Tibial artery (tissue), 4 donors: ENCODE results near the gene FOXL2NB.

Experiments
- DNase-seq, 2 donors: peaks; one replicate each; pipeline ENCODE4 v3.0.0-alpha.2; 2019
- H3K27ac ChIP-seq, 2 donors: fragments of 200-600 bp; sonication (generic) in 1 of 2; 1 replicate in 1 of 2; 2 replicates in 1 of 2; pipeline ENCODE4 v1.5.1; 2018 to 2019; ENCODE audit warnings: mild to moderate bottlenecking in 1 of 2
- H3K27me3 ChIP-seq, 2 donors: fragments of 200-600 bp; sonication (generic) in 1 of 2; one replicate each; pipeline versions ENCODE4 v1.5.1 to v1.6.0; 2016 to 2019
- H3K36me3 ChIP-seq, 3 donors: fragments of 200-600 bp; sonication (generic) in 2 of 3; one replicate each; pipeline ENCODE4 v1.5.1; 2016 to 2019; ENCODE audit warnings: mild to moderate bottlenecking in 2 of 3
- H3K4me1 ChIP-seq, 4 donors: fragments of 200-600 bp; sonication (generic) in 2 of 4; 1 replicate in 3 of 4; 2 replicates in 1 of 4; pipeline ENCODE4 v1.5.1; 2016 to 2019
- H3K4me3 ChIP-seq, 2 donors: fragments of 200-600 bp; sonication (generic) in 1 of 2; 1 replicate in 1 of 2; 2 replicates in 1 of 2; pipeline ENCODE4 v1.5.1; 2018 to 2019; ENCODE audit warnings: mild to moderate bottlenecking in 2 of 2
- H3K9me3 ChIP-seq, 3 donors: fragments of 200-600 bp; sonication (generic) in 1 of 3; one replicate each; pipeline ENCODE4 v1.5.1; 2016 to 2019
- CTCF ChIP-seq, 2 experiments: fragments of 200-600 bp in 1 of 2; fragments of 450-650 bp in 1 of 2; IDR thresholded peaks; one replicate each; pipeline ENCODE4 v1.5.1; 2017 to 2019; ENCODE audit warnings: antibody characterized with exemption in 2 of 2, mild to moderate bottlenecking in 1 of 2, moderate library complexity in 1 of 2
- intact Hi-C: fragments of 100-400 bp; cut with DNase I; formaldehyde crosslinking; loops from one replicate; pipeline ENCODE4 v1.15.0; 2023; ENCODE audit warnings: low total_unique reads

Gene FOXL2NB

GRCh38 chr3:138944929-138945708 lies 1.9 kb upstream of the FOXL2NB start:
- no peak for DNase-seq
- H3K4me3 ChIP-seq, result peak overlapping the region in 1 of 2 donors; percentile 58

DNA sequence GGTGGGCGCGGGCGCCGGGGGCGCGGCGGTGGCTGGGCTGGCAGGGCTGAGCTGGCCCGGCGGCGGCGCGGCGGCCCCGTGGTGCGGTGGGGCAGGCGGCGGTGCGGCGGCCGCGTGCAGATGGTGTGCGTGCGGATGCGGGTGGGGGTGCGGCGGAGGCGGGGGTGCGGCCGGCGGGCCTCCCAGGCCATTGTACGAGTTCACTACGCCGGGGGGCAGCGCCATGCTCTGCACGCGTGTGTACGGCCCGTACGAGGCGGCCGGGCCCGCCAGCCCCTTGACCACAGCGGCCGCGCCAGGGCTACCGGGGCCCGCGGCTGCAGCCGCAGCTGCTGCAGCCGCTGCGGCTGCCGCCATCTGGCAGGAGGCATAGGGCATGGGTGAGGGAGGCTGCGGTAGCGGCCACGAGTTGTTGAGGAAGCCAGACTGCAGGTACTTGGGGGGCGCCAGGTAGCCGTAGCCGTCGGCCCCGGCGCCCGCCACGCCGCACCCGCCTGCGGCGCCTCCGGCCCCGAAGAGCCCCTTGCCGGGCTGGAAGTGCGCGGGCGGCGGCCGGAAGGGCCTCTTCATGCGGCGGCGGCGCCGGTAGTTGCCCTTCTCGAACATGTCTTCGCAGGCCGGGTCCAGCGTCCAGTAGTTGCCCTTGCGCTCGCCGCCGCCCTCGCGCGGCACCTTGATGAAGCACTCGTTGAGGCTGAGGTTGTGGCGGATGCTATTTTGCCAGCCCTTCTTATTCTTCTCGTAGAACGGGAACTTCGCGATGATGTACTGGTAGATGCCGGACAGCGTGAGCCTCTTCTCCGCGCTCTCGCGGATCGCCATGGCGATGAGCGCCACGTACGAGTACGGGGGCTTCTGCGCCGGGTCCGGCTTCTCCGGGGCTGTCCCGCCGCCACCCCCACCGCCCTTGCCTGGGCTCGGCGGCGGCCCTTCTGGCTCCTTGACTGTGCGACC lies 1.0 kb upstream of the FOXL2NB start:
- no peak for TF ChIP-seq CTCF (IDR thresholded peaks at IDR 0.05)
- peaks cover 0 to 46% (median 34%) of the 10 kb centered on the region in 4 donors for H3K4me1 ChIP-seq
- no peak for DNase-seq
- H3K36me3 ChIP-seq, result no peaks in the 10 kb centered on the region
- intact Hi-C loops, result no loop called here
- H3K9me3 ChIP-seq, result no peaks in the 10 kb centered on the region
- peaks cover 6 to 95% of the 10 kb centered on the region in 2 donors for H3K27me3 ChIP-seq
- H3K27ac ChIP-seq, result no peak overlapping the region
- peak overlapping the region; percentile 34 to 58 for H3K4me3 ChIP-seq

More at GRCh38 chr3:138944929-138945708, 1.9 kb upstream of the FOXL2NB start:
- peaks cover 3 to 96% of the 10 kb centered on the region in 2 donors for H3K27me3 ChIP-seq
- intact Hi-C loops, result no loop called here
- peaks cover 0 to 41% (median 32%) of the 10 kb centered on the region in 4 donors for H3K4me1 ChIP-seq
- TF ChIP-seq CTCF (IDR thresholded peaks at IDR 0.05), result no peak
- H3K36me3 ChIP-seq, result no peaks in the 10 kb centered on the region
- H3K9me3 ChIP-seq, result no peaks in the 10 kb centered on the region
- no peak overlapping the region for H3K27ac ChIP-seq

- no peak for DNase-seq
- no peaks in the 10 kb centered on the region for H3K36me3 ChIP-seq
- intact Hi-C loops, result no loop called here
- peaks cover 0 to 46% (median 34%) of the 10 kb centered on the region in 4 donors for H3K4me1 ChIP-seq
- no peak for TF ChIP-seq CTCF (IDR thresholded peaks at IDR 0.05)
- no peak overlapping the region for H3K27ac ChIP-seq
- H3K4me3 ChIP-seq, result peak overlapping the region; percentile 34 to 58
- H3K27me3 ChIP-seq, result peaks cover 6 to 89% of the 10 kb centered on the region in 2 donors
- no peaks in the 10 kb centered on the region for H3K9me3 ChIP-seq
Observed at GRCh38 chr3:138947495-138948121, 591 bp downstream of the FOXL2NB start.

GRCh38 chr3:138948371-138949001 lies 1.5 kb downstream of the FOXL2NB start:
- no peak for TF ChIP-seq CTCF (IDR thresholded peaks at IDR 0.05)
- peaks cover 0 to 46% (median 34%) of the 10 kb centered on the region in 4 donors for H3K4me1 ChIP-seq
- DNase-seq, result no peak
- no peak overlapping the region for H3K4me3 ChIP-seq
- intact Hi-C loops, result no loop called here
- peaks cover 3 to 86% of the 10 kb centered on the region in 2 donors for H3K27me3 ChIP-seq
- H3K27ac ChIP-seq, result no peak overlapping the region
- no peaks in the 10 kb centered on the region for H3K36me3 ChIP-seq
- H3K9me3 ChIP-seq, result no peaks in the 10 kb centered on the region

DNA sequence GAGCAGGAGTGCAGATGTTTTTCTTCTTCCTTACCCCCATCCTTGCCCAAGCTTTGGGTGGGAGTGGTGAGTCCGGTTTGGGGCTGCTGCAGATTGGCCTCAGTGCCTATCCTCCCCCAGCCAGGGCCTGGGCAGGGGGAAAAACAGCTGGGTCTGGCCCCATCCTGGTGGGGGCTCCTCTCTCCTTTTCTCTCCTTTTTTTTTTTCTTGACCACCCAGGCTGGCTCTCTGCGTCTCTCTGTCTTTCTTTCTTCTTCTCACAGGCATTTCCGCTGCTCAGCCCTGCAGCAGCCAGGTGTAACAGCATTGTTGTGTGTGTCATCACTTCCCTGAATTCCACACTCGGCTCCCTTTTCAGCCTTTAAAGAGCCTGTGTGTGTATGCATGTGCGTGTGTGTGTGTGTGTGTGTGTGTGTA lies 2.0 kb downstream of the FOXL2NB start:
- no peaks in the 10 kb centered on the region for H3K9me3 ChIP-seq
- intact Hi-C loops, result no loop called here
- DNase-seq, result no peak
- no peak overlapping the region for H3K27ac ChIP-seq
- no peaks in the 10 kb centered on the region for H3K36me3 ChIP-seq
- TF ChIP-seq CTCF (IDR thresholded peaks at IDR 0.05), result no peak
- H3K4me3 ChIP-seq, result no peak overlapping the region
- peaks cover 0 to 46% (median 34%) of the 10 kb centered on the region in 4 donors for H3K4me1 ChIP-seq
- peaks cover 3 to 81% of the 10 kb centered on the region in 2 donors for H3K27me3 ChIP-seq
